NCI-H146 (cell line): Measurements from ENCODE around the gene PNMA8B.
"Not testable (repeated sequence)": the region's sequence is repeated elsewhere in the genome, so short reads cannot be mapped to it uniquely, and the experiment has no call there.

Source experiments
- DNase-seq: peaks from one replicate; lab custom pipeline; 2025; lab: John Stamatoyannopoulos, UW

The PNMA8B gene

GRCh38 chr19:46495786-46496099 lies at the start of gene PNMA8B:
Gene PNMA8B (minus strand): TSS chr19:46495867. CDS start chr19:46495465, 402 bp downstream.
- DNase-seq: peak; percentile 92

- no peak for DNase-seq
Observed at GRCh38 chr19:46544651-46545050, 49.0 kb upstream of the PNMA8B start.

- DNase-seq: peak; percentile 92
Observed at GRCh38 chr19:46542428-46543230, 47.0 kb upstream of the PNMA8B start.

GRCh38 chr19:46537136-46538097 lies 41.8 kb upstream of the PNMA8B start:
- peak; percentile 27 for DNase-seq

- no peak for DNase-seq
Observed at GRCh38 chr19:46536391-46536790, 40.7 kb upstream of the PNMA8B start.

GRCh38 chr19:46533621-46534081 lies 38.0 kb upstream of the PNMA8B start:
- no peak for DNase-seq

GRCh38 chr19:46533078-46533620 lies 37.5 kb upstream of the PNMA8B start:
- DNase-seq: peak; percentile 9

GRCh38 chr19:46530636-46531035 lies 35.0 kb upstream of the PNMA8B start:
- no peak for DNase-seq

GRCh38 chr19:46529622-46530451 lies 34.2 kb upstream of the PNMA8B start:
- DNase-seq: peak; percentile 50

GRCh38 chr19:46528601-46529590 lies 33.2 kb upstream of the PNMA8B start:
- no peak for DNase-seq

GRCh38 chr19:46526801-46527200 lies 31.1 kb upstream of the PNMA8B start:
- DNase-seq: not testable (repeated sequence)

GRCh38 chr19:46524308-46524707 lies 28.6 kb upstream of the PNMA8B start:
- DNase-seq: no peak

GRCh38 chr19:46522988-46523387 lies 27.3 kb upstream of the PNMA8B start:
- DNase-seq: not testable (repeated sequence)

- no peak for DNase-seq
Observed at GRCh38 chr19:46521241-46521868, 25.7 kb upstream of the PNMA8B start.

GRCh38 chr19:46520616-46521015 lies 24.9 kb upstream of the PNMA8B start:
- DNase-seq: peak; percentile 24

GRCh38 chr19:46517471-46517870 lies 21.8 kb upstream of the PNMA8B start:
- no peak for DNase-seq

GRCh38 chr19:46515879-46516350 lies 20.2 kb upstream of the PNMA8B start:
- DNase-seq: peak; percentile 34

- no peak for DNase-seq
Observed at GRCh38 chr19:46515290-46515609, 19.6 kb upstream of the PNMA8B start.

GRCh38 chr19:46514589-46515289 lies 19.1 kb upstream of the PNMA8B start:
- DNase-seq: no peak
